ENCODE data around the gene ZDHHC14.

GRCh38 chr6:157684620-157685299 is 303.8 kb downstream of the ZDHHC14 start:
- TF ChIP-seq, protein P1, sequence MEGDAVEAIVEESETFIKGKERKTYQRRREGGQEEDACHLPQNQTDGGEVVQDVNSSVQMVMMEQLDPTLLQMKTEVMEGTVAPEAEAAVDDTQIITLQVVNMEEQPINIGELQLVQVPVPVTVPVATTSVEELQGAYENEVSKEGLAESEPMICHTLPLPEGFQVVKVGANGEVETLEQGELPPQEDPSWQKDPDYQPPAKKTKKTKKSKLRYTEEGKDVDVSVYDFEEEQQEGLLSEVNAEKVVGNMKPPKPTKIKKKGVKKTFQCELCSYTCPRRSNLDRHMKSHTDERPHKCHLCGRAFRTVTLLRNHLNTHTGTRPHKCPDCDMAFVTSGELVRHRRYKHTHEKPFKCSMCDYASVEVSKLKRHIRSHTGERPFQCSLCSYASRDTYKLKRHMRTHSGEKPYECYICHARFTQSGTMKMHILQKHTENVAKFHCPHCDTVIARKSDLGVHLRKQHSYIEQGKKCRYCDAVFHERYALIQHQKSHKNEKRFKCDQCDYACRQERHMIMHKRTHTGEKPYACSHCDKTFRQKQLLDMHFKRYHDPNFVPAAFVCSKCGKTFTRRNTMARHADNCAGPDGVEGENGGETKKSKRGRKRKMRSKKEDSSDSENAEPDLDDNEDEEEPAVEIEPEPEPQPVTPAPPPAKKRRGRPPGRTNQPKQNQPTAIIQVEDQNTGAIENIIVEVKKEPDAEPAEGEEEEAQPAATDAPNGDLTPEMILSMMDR (IDR thresholded peaks at IDR 0.05): no peak
- TF ChIP-seq POLR2A (IDR thresholded peaks at IDR 0.05) (no peak), POLR2AphosphoS5 (IDR thresholded peaks at IDR 0.05) (no peak)
